Activated CD4-positive, alpha-beta memory T cell treated with anti-CD3 and anti-CD28 coated beads, Interleukin-2, amount 10 ng/mL, durations not matched to agents 7 days and 5 days (primary cell): ENCODE data around the gene LYPD8. TPM values are rescaled to one million over a fixed set of nuclear protein-coding genes. Genes with fewer than 3 reads are reported as not detected.
"Not testable (repeated sequence)": the region's sequence is repeated elsewhere in the genome, so short reads cannot be mapped to it uniquely, and the experiment has no call there.

Experiments
- CTCF ChIA-PET: fragments of 350-600 bp; sonication (Branson Sonifier 250); formaldehyde crosslinking; loops from one replicate; lab custom pipeline; 2021; ENCODE audit warnings: antibody characterized with exemption, inconsistent platforms; lab: Charles Lee
- POLR2A ChIA-PET: fragments of 350-600 bp; sonication (Branson Sonifier 250); formaldehyde crosslinking; loops from one replicate; lab custom pipeline; 2021; ENCODE audit warnings: antibody characterized with exemption; lab: Charles Lee
- DNase-seq: peaks from one replicate; pipeline ENCODE4 v3.0.0-alpha.2; 2020
- H3K27ac Mint-ChIP-seq: one replicate; pipeline ENCODE4 v1.8.0; 2021; ENCODE audit warnings: mild to moderate bottlenecking, mixed read lengths
- H3K27me3 Mint-ChIP-seq: one replicate; pipeline ENCODE4 v1.8.0; 2021; ENCODE audit warnings: mixed read lengths
- H3K36me3 Mint-ChIP-seq: one replicate; pipeline ENCODE4 v1.8.0; 2021; ENCODE audit warnings: low read depth, mixed read lengths
- H3K4me1 Mint-ChIP-seq: one replicate; pipeline ENCODE4 v1.8.0; 2021; ENCODE audit warnings: mixed read lengths
- H3K4me3 Mint-ChIP-seq: one replicate; pipeline ENCODE4 v1.8.0; 2021; ENCODE audit warnings: mild to moderate bottlenecking, mixed read lengths
- H3K9me3 Mint-ChIP-seq: one replicate; pipeline ENCODE4 v1.8.0; 2021; ENCODE audit warnings: mixed read lengths
- total RNA-seq, 2 experiments: library from RNA; stranded (reverse); gene quantifications; one replicate each; pipeline ENCODE4 v1.2.3, GENCODE V29; 2021

LYPD8 gene, protein sequence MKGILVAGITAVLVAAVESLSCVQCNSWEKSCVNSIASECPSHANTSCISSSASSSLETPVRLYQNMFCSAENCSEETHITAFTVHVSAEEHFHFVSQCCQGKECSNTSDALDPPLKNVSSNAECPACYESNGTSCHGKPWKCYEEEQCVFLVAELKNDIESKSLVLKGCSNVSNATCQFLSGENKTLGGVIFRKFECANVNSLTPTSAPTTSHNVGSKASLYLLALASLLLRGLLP
- total RNA-seq = not detected

DNA sequence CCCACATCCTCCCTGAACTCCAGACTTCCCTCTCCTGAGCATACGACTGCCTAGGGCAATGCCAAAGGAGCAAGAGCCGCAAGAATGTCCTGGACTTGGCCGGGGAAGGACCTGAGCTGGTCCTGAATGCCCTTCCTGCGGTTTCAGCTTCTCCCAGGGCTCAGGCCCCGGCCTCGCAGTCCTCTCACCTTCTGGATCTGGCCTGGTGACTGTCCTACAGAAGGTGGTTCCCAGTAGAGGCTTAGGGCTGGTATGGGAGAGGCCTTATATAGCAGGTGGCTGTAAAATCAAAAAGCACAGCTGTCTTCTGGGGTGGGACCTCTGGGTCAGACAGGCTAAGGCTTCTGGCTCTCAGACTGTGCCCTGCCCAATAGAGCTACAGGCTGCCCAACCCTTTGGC is at the start of gene LYPD8:
LYPD8 (minus strand) TSS at position 243 of the 400 bp plus-strand sequence. CDS start 4,678 bp downstream, outside the sequence.
- Mint-ChIP-seq H3K4me1 (no peaks in the 10 kb centered on the region), H3K9me3 (peaks cover under 1% of the 10 kb centered on the region), H3K4me3 (no peak within 1 kb of the TSS), H3K27ac (no peak within 1 kb of the TSS), H3K27me3 (no peaks in the 10 kb centered on the region), H3K36me3 (no peaks in the 10 kb centered on the region)
- POLR2A ChIA-PET = no interaction called here
- no peak for DNase-seq
- CTCF ChIA-PET = no interaction called here

DNA sequence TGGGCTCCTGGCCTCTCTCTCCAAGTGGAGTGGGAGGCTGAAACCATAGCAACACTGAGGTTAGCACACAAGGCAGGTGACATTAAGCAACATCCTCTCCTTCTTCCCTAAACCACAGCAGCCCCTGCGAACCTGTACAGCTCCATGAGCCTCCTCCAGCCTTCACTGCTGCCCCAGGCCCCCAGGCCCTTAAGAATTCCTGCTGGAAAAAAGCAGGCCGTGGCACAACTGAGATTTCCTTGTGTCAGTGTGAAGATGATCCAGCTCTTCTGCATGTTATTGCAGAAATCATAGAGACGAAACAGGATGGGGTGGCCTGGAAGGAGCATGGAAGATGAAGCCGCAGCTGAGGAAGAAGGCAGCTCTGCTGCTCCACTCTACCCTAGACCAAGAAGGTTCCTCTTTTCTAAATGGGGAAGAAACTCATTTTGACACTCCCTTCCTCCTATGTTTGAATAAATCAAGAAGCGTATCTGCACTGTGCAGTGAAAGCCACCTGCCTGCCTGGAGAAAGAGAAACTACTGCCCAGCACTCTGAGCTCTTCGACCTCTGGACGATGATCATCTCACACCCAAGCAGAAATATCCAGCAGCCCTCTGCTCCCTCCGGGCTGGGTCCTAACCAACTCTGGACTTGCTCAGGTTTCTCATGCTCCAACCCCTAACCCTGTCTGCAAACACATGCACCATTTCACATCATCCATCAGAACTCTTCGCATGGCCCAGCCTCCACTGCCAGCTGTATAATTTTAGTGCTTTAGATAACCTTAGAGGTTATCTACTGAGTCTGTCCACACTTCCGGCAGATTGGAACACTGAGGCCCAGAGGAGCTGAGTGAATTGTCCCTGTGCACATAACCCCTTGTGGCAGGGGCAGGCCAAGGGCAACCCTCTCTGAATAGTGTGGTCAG is 49.5 kb upstream of the LYPD8 start:
- no peak overlapping the region for H3K27ac Mint-ChIP-seq
- CTCF ChIA-PET = interaction anchor here (0.7 to 2.9 kb wide), 7 partner anchors 10 to 401 kb away, joined by 3 to 16 read pairs (median 4); no protein-coding TSS in a partner anchor

GRCh38 chr1:248803501-248803900 is 47.9 kb upstream of the LYPD8 start:
- peaks cover 10% of the 10 kb centered on the region for H3K27me3 Mint-ChIP-seq
- H3K36me3 Mint-ChIP-seq, H3K9me3 Mint-ChIP-seq, H3K4me1 Mint-ChIP-seq, CTCF ChIA-PET, POLR2A ChIA-PET, DNase-seq, H3K4me3 Mint-ChIP-seq, H3K27ac Mint-ChIP-seq: not testable (repeated sequence)

More for the DNA sequence above, 49.5 kb upstream of the LYPD8 start:
- no peak for DNase-seq
- Mint-ChIP-seq H3K9me3 (no peaks in the 10 kb centered on the region), H3K27me3 (peaks cover 6% of the 10 kb centered on the region), H3K4me1 (no peaks in the 10 kb centered on the region), H3K4me3 (no peak overlapping the region), H3K36me3 (no peaks in the 10 kb centered on the region)
- POLR2A ChIA-PET = interaction anchor here (1.0 to 1.5 kb wide), 2 partner anchors 9 to 21 kb away, joined by 3 to 8 read pairs; partner anchors contain the start of gene SH3BP5L

- Mint-ChIP-seq H3K9me3 (no peaks in the 10 kb centered on the region), H3K27ac (no peak overlapping the region), H3K4me3 (no peak overlapping the region), H3K27me3 (peaks cover 18% of the 10 kb centered on the region), H3K4me1 (no peaks in the 10 kb centered on the region), H3K36me3 (no peaks in the 10 kb centered on the region)
- ChIA-PET POLR2A (no interaction called here), CTCF (no interaction called here)
- DNase-seq = no peak
These were observed 46.9 kb upstream of the LYPD8 start for GRCh38 chr1:248802454-248802853.

DNA sequence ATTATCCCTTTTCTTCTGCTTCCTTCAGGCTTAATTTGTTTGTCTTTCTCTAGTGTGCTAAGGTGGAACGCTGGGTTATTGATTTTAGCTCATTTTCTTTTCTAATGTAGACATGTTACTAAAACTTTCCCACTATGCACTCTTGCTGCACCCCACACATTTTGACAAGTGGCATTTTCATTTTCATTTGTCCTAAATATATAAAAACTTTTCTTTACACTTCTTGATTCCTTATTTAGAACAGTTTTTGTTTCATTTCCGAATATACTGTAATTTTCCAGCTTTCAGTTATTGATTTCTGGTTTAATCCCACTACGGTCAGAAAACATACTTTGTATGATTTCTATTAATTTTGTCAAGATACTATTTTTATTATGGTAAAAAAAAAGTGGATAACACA is 44.9 kb upstream of the LYPD8 start:
- DNase-seq = no peak
- CTCF ChIA-PET = no interaction called here
- no peak overlapping the region for H3K4me3 Mint-ChIP-seq
- H3K36me3 Mint-ChIP-seq = no peaks in the 10 kb centered on the region
- peaks cover 29% of the 10 kb centered on the region for H3K27me3 Mint-ChIP-seq
- no peaks in the 10 kb centered on the region for H3K4me1 Mint-ChIP-seq
- POLR2A ChIA-PET = no interaction called here
- no peaks in the 10 kb centered on the region for H3K9me3 Mint-ChIP-seq
- no peak overlapping the region for H3K27ac Mint-ChIP-seq

- DNase-seq = no peak
- peaks cover 4% of the 10 kb centered on the region for H3K4me1 Mint-ChIP-seq
- peaks cover 31% of the 10 kb centered on the region for H3K27me3 Mint-ChIP-seq
- no peak overlapping the region for H3K4me3 Mint-ChIP-seq
- ChIA-PET POLR2A (no interaction called here), CTCF (interaction anchor here (0.7 kb wide), 1 partner anchor 114 kb away, joined by 3 read pairs; no protein-coding TSS in a partner anchor)
- H3K36me3 Mint-ChIP-seq = peaks cover 3% of the 10 kb centered on the region
- H3K9me3 Mint-ChIP-seq = peaks cover 3% of the 10 kb centered on the region
- no peak overlapping the region for H3K27ac Mint-ChIP-seq
These were observed 43.2 kb upstream of the LYPD8 start for GRCh38 chr1:248798791-248799190.

DNA sequence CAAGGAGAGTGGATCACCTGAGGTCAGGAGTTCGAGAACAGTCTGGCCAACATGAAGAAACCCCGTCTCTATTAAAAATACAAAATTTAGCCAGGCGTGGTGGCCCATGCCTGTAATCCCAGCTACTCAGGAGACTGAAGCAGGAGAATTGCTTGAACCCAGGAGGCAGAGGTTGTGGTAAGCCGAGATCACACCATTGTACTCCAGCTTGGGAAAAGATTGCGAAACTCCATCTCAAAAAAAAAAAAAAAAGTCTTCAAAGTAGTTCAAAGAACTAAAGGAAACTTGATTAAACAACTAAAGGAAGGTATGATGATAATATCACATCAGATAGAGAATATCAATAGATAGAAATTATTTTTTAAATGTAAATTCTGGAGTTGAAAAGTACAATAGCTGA is 39.1 kb upstream of the LYPD8 start:
- H3K4me3 Mint-ChIP-seq, H3K36me3 Mint-ChIP-seq, H3K9me3 Mint-ChIP-seq, DNase-seq, H3K27ac Mint-ChIP-seq, POLR2A ChIA-PET: not testable (repeated sequence)
- CTCF ChIA-PET = interaction anchor here (1.7 kb wide), 1 partner anchor 10 kb away, joined by 6 read pairs; no protein-coding TSS in a partner anchor
- Mint-ChIP-seq H3K4me1 (peaks cover 14% of the 10 kb centered on the region), H3K27me3 (peaks cover 34% of the 10 kb centered on the region)

- DNase-seq = no peak
- H3K4me1 Mint-ChIP-seq = peaks cover 14% of the 10 kb centered on the region
- ChIA-PET CTCF (interaction anchor here (1.0 kb wide), 1 partner anchor 12 kb away, joined by 4 read pairs; no protein-coding TSS in a partner anchor), POLR2A (no interaction called here)
- H3K4me3 Mint-ChIP-seq = no peak overlapping the region
- peaks cover 30% of the 10 kb centered on the region for H3K27me3 Mint-ChIP-seq
- peaks cover 4% of the 10 kb centered on the region for H3K36me3 Mint-ChIP-seq
- H3K27ac Mint-ChIP-seq = no peak overlapping the region
- H3K9me3 Mint-ChIP-seq = peaks cover 5% of the 10 kb centered on the region
These were observed 38.0 kb upstream of the LYPD8 start for GRCh38 chr1:248793592-248793991.

GRCh38 chr1:248792342-248792741 is 36.8 kb upstream of the LYPD8 start:
- no peak overlapping the region for H3K27ac Mint-ChIP-seq
- POLR2A ChIA-PET = no interaction called here
- CTCF ChIA-PET = no interaction called here
- H3K27me3 Mint-ChIP-seq = peaks cover 21% of the 10 kb centered on the region
- peaks cover 4% of the 10 kb centered on the region for H3K36me3 Mint-ChIP-seq
- peaks cover 14% of the 10 kb centered on the region for H3K4me1 Mint-ChIP-seq
- peaks cover 5% of the 10 kb centered on the region for H3K9me3 Mint-ChIP-seq
- DNase-seq = no peak
- no peak overlapping the region for H3K4me3 Mint-ChIP-seq

GRCh38 chr1:248791010-248791409 is 35.5 kb upstream of the LYPD8 start:
- peaks cover 17% of the 10 kb centered on the region for H3K27me3 Mint-ChIP-seq
- peaks cover 14% of the 10 kb centered on the region for H3K4me1 Mint-ChIP-seq
- no peak overlapping the region for H3K4me3 Mint-ChIP-seq
- H3K27ac Mint-ChIP-seq = no peak overlapping the region
- peaks cover 4% of the 10 kb centered on the region for H3K36me3 Mint-ChIP-seq
- no peak for DNase-seq
- CTCF ChIA-PET = no interaction called here
- H3K9me3 Mint-ChIP-seq = peaks cover 5% of the 10 kb centered on the region
- POLR2A ChIA-PET = no interaction called here

- ChIA-PET POLR2A (no interaction called here), CTCF (interaction anchor here (0.7 kb wide), 1 partner anchor 21 kb away, joined by 3 read pairs; no protein-coding TSS in a partner anchor)
- peaks cover 14% of the 10 kb centered on the region for H3K27me3 Mint-ChIP-seq
- H3K9me3 Mint-ChIP-seq = peaks cover 5% of the 10 kb centered on the region
- peaks cover 17% of the 10 kb centered on the region for H3K4me1 Mint-ChIP-seq
- no peak for DNase-seq
- H3K4me3 Mint-ChIP-seq = no peak overlapping the region
- no peak overlapping the region for H3K27ac Mint-ChIP-seq
- H3K36me3 Mint-ChIP-seq = peaks cover 4% of the 10 kb centered on the region
These were observed 34.9 kb upstream of the LYPD8 start for GRCh38 chr1:248790456-248790855.

- DNase-seq, POLR2A ChIA-PET, CTCF ChIA-PET: not testable (repeated sequence)
These were observed 33.8 kb upstream of the LYPD8 start for GRCh38 chr1:248789337-248789736.

GRCh38 chr1:248788327-248788726 is 32.8 kb upstream of the LYPD8 start:
- Mint-ChIP-seq H3K27ac (no peak overlapping the region), H3K4me1 (peaks cover 8% of the 10 kb centered on the region)
- CTCF ChIA-PET = no interaction called here

More at GRCh38 chr1:248789337-248789736, 33.8 kb upstream of the LYPD8 start:
- peaks cover 17% of the 10 kb centered on the region for H3K4me1 Mint-ChIP-seq
- H3K4me3 Mint-ChIP-seq, H3K9me3 Mint-ChIP-seq, H3K27ac Mint-ChIP-seq, H3K36me3 Mint-ChIP-seq: not testable (repeated sequence)
- peaks cover 13% of the 10 kb centered on the region for H3K27me3 Mint-ChIP-seq

More at GRCh38 chr1:248788327-248788726, 32.8 kb upstream of the LYPD8 start:
- peaks cover 13% of the 10 kb centered on the region for H3K27me3 Mint-ChIP-seq
- H3K9me3 Mint-ChIP-seq = peaks cover 2% of the 10 kb centered on the region
- POLR2A ChIA-PET = interaction anchor here (0.8 kb wide), 1 partner anchor 50 kb away, joined by 3 read pairs; the partner anchor contains the start of gene ZNF672
- no peaks in the 10 kb centered on the region for H3K36me3 Mint-ChIP-seq
- no peak for DNase-seq
- H3K4me3 Mint-ChIP-seq = no peak overlapping the region
